Effector memory CD4-positive, alpha-beta T cell (primary cell): ENCODE measurements around the gene DOCK8.

Source experiments
- DNase-seq, 3 donors: peaks; one replicate each; pipeline ENCODE4 v3.0.0-alpha.2; 2020
- H3K27ac ChIP-seq: 2 replicates; pipeline ENCODE4 v1.7.0; 2013; ENCODE audit warnings: mild to moderate bottlenecking, low read length, moderate library complexity; ENCODE audit not compliant: insufficient read depth, poor library complexity, severe bottlenecking
- H3K27me3 ChIP-seq: replicated peaks from 2 replicates; pipeline ENCODE4 v1.7.0; 2013; ENCODE audit warnings: mild to moderate bottlenecking, low read length; ENCODE audit not compliant: insufficient read depth, control insufficient read depth, poor library complexity, severe bottlenecking
- H3K36me3 ChIP-seq: 2 replicates; pipeline ENCODE4 v1.7.0; 2013; ENCODE audit warnings: mild to moderate bottlenecking, low read length, moderate library complexity; ENCODE audit not compliant: control insufficient read depth, insufficient read depth
- H3K4me1 ChIP-seq: 2 replicates; pipeline ENCODE4 v1.7.0; 2013; ENCODE audit warnings: low read length, mild to moderate bottlenecking; ENCODE audit not compliant: control insufficient read depth, insufficient read depth, poor library complexity, severe bottlenecking
- H3K4me3 ChIP-seq: 2 replicates; pipeline ENCODE4 v1.7.0; 2013; ENCODE audit warnings: low read length, low read depth, mild to moderate bottlenecking; ENCODE audit not compliant: insufficient read depth, poor library complexity, severe bottlenecking
- H3K9me3 ChIP-seq: 2 replicates; pipeline ENCODE4 v1.7.0; 2013; ENCODE audit warnings: mild to moderate bottlenecking, low read length, moderate library complexity; ENCODE audit not compliant: control insufficient read depth

The DOCK8 gene

DNA sequence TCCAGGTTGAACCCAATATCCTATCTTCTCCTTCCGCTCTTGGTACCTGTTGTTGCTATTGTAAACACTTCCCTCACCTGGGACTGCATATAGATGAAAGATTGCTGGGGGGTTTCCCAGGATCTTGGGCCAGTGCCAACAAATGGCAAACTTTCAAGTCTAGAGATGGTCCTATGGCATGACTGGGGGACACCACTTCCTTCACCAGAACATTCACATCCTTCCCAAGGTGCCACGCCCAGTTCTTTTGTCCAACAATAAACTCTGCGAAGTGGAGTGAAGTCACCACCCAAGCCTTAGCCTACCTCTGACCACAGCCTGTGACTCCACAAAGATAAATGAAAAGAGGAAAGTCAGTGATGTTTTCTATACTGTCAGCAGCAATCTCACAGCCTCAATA, 34.4 kb downstream of the DOCK8 start:
- peak; percentile 5 to 35 (median 14) for DNase-seq
- Histone ChIP-seq H3K27ac (no peak overlapping the region), H3K27me3 (no peaks in the 10 kb centered on the region)

DNA sequence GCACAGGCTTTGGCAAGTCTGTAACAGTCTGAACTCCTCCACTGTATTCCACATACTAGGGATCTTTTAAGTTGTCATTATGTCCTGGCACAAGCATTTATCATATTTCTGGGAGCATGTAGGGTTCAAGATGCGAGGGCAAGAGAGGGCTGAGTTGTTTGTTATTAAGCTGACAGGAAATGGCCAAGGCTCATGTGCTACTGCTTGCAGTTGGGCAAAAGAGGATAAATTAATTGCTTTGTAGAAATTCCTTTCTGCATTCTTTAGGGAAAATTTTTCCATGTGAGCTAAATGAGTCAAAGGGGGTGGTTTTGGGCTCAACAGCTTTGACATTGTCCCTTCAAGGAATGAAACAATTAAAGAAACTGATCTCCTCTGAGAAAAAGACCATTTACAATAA, 35.4 kb downstream of the DOCK8 start:
- Histone ChIP-seq H3K9me3 (no peaks in the 10 kb centered on the region), H3K27ac (no peak overlapping the region), H3K36me3 (no peaks in the 10 kb centered on the region), H3K4me3 (no peak overlapping the region), H3K27me3 (no peaks in the 10 kb centered on the region), H3K4me1 (peaks cover 6% of the 10 kb centered on the region)
- DNase-seq: no peak

More for the DNA sequence above, 34.4 kb downstream of the DOCK8 start:
- H3K4me1 ChIP-seq: peaks cover 6% of the 10 kb centered on the region
- no peaks in the 10 kb centered on the region for H3K9me3 ChIP-seq
- H3K4me3 ChIP-seq: no peak overlapping the region
- no peaks in the 10 kb centered on the region for H3K36me3 ChIP-seq

DNA sequence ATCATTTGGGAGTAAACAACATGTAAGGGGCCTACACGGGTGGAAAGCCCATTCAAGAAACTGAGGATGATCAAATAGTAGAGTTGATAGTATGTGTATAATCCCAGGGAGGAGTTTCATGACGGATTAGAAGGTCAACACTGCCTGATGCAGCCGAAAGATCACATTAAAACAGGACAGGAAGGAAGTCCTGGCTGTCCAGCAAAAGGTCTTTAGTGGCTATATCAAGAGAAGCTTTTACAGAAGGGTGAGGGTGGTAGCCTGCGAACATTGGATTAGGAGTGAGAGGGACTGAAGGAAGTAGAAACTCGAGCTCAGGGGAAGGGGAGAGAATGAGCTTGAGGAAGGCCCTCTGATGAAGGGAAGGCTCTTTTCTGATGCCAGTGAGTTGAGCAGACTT, 36.0 kb downstream of the DOCK8 start:
- Histone ChIP-seq H3K4me3 (no peak overlapping the region), H3K27me3 (no peaks in the 10 kb centered on the region), H3K4me1 (peaks cover 6% of the 10 kb centered on the region), H3K27ac (no peak overlapping the region), H3K36me3 (no peaks in the 10 kb centered on the region), H3K9me3 (no peaks in the 10 kb centered on the region)
- DNase-seq: no peak

DNA sequence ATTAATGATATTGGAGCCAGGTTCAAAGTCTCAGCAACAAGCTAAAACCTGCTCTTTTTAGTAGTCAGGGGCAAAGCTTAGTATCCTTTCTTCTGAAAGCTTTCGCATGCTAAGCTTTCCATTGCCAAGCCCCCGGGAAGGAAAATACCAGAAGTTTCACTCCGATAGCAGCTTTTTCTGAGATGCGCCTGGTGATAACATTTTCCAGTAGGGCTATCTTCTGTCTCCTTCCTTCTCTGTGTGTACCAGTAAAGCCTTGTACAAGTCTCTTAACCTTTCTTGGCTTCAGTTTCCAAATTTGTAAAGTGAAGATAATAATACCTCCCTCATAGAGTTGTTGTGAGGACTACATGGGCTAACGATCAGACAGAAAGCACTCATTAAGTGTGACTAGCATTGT, 36.7 kb downstream of the DOCK8 start:
- no peaks in the 10 kb centered on the region for H3K36me3 ChIP-seq
- H3K4me3 ChIP-seq: no peak overlapping the region
- H3K4me1 ChIP-seq: peaks cover 6% of the 10 kb centered on the region
- no peak overlapping the region for H3K27ac ChIP-seq
- H3K9me3 ChIP-seq: no peaks in the 10 kb centered on the region
- H3K27me3 ChIP-seq: no peaks in the 10 kb centered on the region
- no peak for DNase-seq

DNA sequence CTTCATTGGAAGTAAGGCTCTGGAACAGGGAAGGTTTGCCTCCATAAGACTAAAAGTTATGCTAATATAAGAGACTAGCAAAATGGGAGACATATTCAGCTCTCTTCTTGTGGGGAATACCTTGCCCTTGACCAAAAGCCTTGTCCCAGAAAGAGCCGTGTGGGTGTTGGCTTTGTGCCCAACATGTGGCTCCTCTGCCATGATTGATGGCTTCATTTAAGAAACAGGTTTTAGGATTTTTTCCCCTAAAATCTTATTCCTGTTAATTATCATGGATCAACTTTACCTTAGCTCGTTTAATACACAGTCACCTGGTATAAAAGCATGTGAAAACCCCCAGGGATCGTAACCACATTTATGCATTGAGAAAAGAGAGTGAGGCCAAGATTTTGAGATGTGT, 38.9 kb downstream of the DOCK8 start:
- H3K36me3 ChIP-seq: no peaks in the 10 kb centered on the region
- no peak overlapping the region for H3K4me3 ChIP-seq
- H3K4me1 ChIP-seq: peaks cover 6% of the 10 kb centered on the region
- DNase-seq: no peak
- H3K27me3 ChIP-seq: no peaks in the 10 kb centered on the region
- no peak overlapping the region for H3K27ac ChIP-seq
- no peaks in the 10 kb centered on the region for H3K9me3 ChIP-seq

DNA sequence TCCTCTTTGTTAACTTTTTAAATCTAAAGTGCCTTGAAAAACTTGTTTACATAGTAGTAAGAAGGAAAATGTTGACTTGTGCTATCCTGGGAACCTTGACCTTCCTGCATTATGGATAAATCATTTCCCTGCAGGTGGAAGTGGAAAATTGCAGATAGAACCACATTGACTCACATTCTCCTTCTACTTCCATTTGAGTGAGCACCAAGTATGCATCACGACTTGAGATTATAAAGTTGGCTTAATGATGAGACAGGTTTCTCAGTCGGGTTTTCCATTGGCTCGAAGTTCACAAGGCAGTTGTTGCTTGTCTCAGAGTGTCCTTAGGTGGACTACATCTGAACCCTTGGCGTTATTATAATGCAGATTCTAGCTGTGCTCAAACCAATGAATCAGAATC, 39.9 kb downstream of the DOCK8 start:
- Histone ChIP-seq H3K36me3 (no peaks in the 10 kb centered on the region), H3K4me1 (no peaks in the 10 kb centered on the region), H3K27ac (no peak overlapping the region), H3K4me3 (no peak overlapping the region), H3K9me3 (no peaks in the 10 kb centered on the region), H3K27me3 (no peaks in the 10 kb centered on the region)
- DNase-seq: no peak

DNA sequence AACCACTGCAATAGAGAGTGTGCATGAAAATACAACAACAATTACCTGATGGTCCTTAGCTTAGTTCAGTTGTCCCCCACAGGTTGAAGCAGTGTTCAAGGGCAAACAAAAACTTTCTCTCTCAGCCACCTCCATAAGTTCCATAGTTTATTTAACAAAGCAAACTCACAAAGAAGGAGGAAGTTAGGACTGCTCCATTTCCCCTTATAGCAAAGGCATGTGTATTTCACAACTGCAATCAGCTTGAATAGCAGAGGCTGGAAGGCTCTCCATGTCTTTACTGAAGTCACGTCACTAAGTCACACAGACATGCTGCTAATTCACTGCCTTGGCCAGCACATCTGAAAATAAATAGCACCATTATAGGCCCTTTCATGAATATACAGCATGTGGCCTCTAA, 43.3 kb downstream of the DOCK8 start:
- Histone ChIP-seq H3K27ac (no peak overlapping the region), H3K4me3 (no peak overlapping the region), H3K9me3 (no peaks in the 10 kb centered on the region), H3K4me1 (no peaks in the 10 kb centered on the region), H3K36me3 (no peaks in the 10 kb centered on the region), H3K27me3 (no peaks in the 10 kb centered on the region)
- no peak for DNase-seq

DNA sequence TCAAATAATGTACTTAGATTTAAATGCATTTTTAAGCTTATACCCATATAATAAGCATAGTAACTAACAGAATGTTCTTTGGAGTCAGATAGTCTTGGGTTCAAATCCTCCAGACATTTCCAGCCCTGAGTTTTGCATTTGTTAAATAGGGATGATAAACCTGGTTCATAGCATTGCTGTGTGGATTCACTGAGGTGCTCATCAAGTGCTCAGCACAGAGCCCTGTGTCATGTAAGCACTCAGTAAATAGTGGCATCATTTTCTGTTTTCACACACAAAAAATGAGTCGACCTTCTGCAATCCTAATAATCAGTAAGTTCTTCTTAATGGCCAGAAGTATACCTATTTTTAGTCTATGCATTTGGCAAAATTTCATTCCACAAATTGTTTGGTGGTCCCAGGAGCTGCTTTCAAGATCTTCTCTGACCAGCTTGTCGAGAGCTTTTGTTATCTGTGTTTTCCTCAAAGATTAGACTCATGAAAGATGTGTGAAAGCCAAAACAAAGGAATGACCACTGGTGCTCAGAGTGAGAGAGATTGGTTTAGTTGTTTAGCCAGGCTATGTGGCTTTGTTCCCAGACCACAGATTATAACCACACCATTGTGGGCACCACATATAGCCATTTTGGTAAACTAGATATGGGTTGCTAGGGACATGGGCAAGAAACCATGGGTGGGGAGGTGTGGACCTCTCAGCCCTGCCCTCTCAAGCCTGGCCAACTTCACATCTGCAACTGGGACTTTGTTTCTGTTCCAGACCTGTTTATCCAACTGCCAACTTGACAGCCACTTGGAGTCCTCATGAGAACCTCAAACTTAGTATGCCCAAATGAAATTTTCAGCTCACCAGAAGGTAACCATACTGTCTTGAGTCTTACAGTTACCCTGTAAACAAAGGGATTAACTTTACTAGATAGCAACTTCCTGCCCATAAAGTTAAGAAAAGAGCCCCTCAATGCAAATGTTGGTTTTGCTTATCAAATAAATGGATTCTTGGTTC, 45.0 kb downstream of the DOCK8 start:
- Histone ChIP-seq H3K36me3 (no peaks in the 10 kb centered on the region), H3K4me1 (no peaks in the 10 kb centered on the region), H3K27me3 (no peaks in the 10 kb centered on the region), H3K27ac (no peak overlapping the region), H3K9me3 (no peaks in the 10 kb centered on the region), H3K4me3 (no peak overlapping the region)
- DNase-seq: no peak

DNA sequence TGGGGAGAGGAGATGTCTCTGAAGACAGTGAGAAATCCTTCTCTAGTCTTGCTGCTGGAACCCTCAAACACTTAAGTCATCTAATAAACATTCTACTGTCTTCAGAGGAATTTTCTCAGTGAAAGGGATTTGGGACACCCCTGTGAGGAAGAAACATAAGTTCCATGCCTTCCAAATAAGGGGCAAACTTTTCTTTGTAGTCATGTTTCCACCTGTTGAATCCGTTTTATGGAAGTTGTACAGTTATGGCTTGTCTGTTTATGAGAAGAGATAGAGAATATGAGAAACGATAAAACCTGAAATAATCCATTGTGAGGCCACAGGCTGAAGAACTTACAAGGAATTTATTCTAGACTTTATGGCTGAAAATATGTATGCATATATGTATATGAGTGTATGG, 49.6 kb downstream of the DOCK8 start:
- Histone ChIP-seq H3K4me1 (no peaks in the 10 kb centered on the region), H3K36me3 (no peaks in the 10 kb centered on the region), H3K4me3 (no peak overlapping the region), H3K27ac (no peak overlapping the region), H3K27me3 (no peaks in the 10 kb centered on the region), H3K9me3 (no peaks in the 10 kb centered on the region)
- DNase-seq: no peak

DNA sequence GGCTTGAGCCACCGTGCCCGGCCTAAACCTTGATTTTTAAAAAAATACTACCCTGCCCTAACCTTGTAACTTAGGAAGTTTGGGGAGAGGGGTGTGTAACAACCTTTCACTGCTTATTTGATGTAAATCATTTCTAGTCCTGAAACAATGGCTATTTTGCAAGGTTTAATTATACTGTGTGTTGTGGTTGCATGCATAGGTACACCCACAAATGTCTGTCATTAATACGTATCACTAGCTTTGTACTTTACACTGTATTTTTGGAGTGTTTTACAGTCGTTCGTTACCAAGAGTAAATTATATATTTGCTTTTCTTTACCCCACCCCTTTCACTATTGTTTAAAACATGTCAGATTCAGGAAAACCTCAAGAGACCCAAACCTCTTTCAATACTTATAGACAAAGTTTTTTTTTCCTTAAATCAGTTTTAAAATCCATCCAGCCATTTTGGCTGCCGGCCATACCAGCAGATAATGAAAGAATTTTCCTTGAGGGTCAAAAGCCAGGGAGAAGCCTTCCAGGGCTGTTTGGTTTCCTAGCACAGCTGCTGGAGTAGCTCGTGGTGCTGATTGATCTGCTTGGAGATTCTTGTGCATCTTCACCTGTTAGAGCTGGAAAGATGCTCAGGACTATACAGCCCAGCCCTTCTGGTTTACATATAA, 50.7 kb downstream of the DOCK8 start:
- no peaks in the 10 kb centered on the region for H3K36me3 ChIP-seq
- no peaks in the 10 kb centered on the region for H3K27me3 ChIP-seq
- DNase-seq: no peak
- no peaks in the 10 kb centered on the region for H3K4me1 ChIP-seq
- H3K9me3 ChIP-seq: no peaks in the 10 kb centered on the region
- H3K4me3 ChIP-seq: no peak overlapping the region
- H3K27ac ChIP-seq: no peak overlapping the region
